GM12878 (cell line): ENCODE data around the gene SHB. TPM values are rescaled to one million over a fixed set of nuclear protein-coding genes. Genes with fewer than 3 reads are reported as not detected.

Source experiments
- ATAC-seq: fragments of 200-7000 bp; cut with Tn5 transposase; 3 replicates; pipeline ENCODE4 v1.9.1; 2020; ENCODE audit warnings: mild to moderate bottlenecking, moderate library complexity
- BruUV-seq: library from RNA; stranded (reverse); fragments of 400-500 nt; replicated peaks from 2 replicates; lab custom pipeline; 2021; lab: Mats Ljungman, UMichigan
- CTCF ChIA-PET: fragments of 300-600 bp; sonication (Branson Sonifier 250); formaldehyde crosslinking; extraction: SDS; loops from one replicate; lab custom pipeline; 2021; ENCODE audit warnings: inconsistent platforms; lab: Yijun Ruan, JAX
- POLR2A ChIA-PET: fragments of 350-600 bp; formaldehyde crosslinking; extraction: SDS; loops from one replicate; lab custom pipeline; 2021; ENCODE audit warnings: inconsistent platforms; lab: Charles Lee
- RAD21 ChIA-PET: fragments of 300-600 bp; sonication (Branson Sonifier 250); formaldehyde crosslinking; loops from one replicate; lab custom pipeline; 2023; ENCODE audit warnings: antibody characterized with exemption; ENCODE audit not compliant: unreplicated experiment; lab: Charles Lee
- SMC1A ChIA-PET: fragments of 300-600 bp; sonication (Branson Sonifier 250); formaldehyde crosslinking; loops from one replicate; lab custom pipeline; 2023; ENCODE audit not compliant: unreplicated experiment, uncharacterized antibody; lab: Charles Lee
- DNase-seq: peaks from one replicate; pipeline ENCODE4 v3.0.0-alpha.2; 2011; ENCODE audit warnings: low read depth, low spot score
- FAIRE-seq: peaks from 3 replicates; lab custom pipeline; 2011; peaks lifted over from hg19 to GRCh38; lab: Jason Lieb, UNC
- H2AFZ ChIP-seq: 2 replicates; pipeline ENCODE4 v1.6.0; 2011; ENCODE audit warnings: low read depth, low read length, control low read depth; ENCODE audit not compliant: control insufficient read depth
- H3K27ac ChIP-seq: 2 replicates; pipeline ENCODE4 v1.5.1; 2011; ENCODE audit warnings: control low read depth; ENCODE audit not compliant: control insufficient read depth, insufficient read depth
- H3K27me3 ChIP-seq, 2 experiments: replicated peaks in 1 of 2; 2 replicates each; pipeline versions ENCODE4 v1.6.0 to v1.6.1; 2011; ENCODE audit warnings: low read length in 1 of 2; ENCODE audit not compliant: control insufficient read depth in 2 of 2, insufficient read depth in 2 of 2
- H3K36me3 ChIP-seq, 2 experiments: 2 replicates each; pipeline ENCODE4 v1.5.1; 2011; ENCODE audit warnings: low read length in 1 of 2; ENCODE audit not compliant: control insufficient read depth in 2 of 2, insufficient read depth in 2 of 2
- H3K4me1 ChIP-seq: 2 replicates; pipeline ENCODE4 v1.6.1; 2011; ENCODE audit warnings: mild to moderate bottlenecking, low read length, moderate library complexity, mixed read lengths; ENCODE audit not compliant: control insufficient read depth, insufficient read depth
- H3K4me2 ChIP-seq: 2 replicates; pipeline ENCODE4 v1.6.0; 2011; ENCODE audit warnings: control low read depth; ENCODE audit not compliant: control insufficient read depth, insufficient read depth
- H3K4me3 ChIP-seq: fragments of 200-600 bp; sonication (generic); 2 replicates; pipeline ENCODE4 v1.5.1; 2016
- H3K79me2 ChIP-seq: 2 replicates; pipeline ENCODE4 v1.6.0; 2011; ENCODE audit warnings: low read length; ENCODE audit not compliant: control insufficient read depth, insufficient read depth
- H3K9ac ChIP-seq: 2 replicates; pipeline ENCODE4 v1.8.0; 2011; ENCODE audit warnings: low read length, control low read depth, mixed read lengths; ENCODE audit not compliant: control insufficient read depth, insufficient read depth
- H3K9me3 ChIP-seq: replicated peaks from 3 replicates; pipeline ENCODE4 v1.5.1; 2011; ENCODE audit warnings: mild to moderate bottlenecking, low read length; ENCODE audit not compliant: control insufficient read depth, insufficient read depth
- H4K20me1 ChIP-seq: 2 replicates; pipeline ENCODE4 v1.6.0; 2011; ENCODE audit not compliant: control insufficient read depth, insufficient read depth
- BHLHE40 ChIP-seq, 2 experiments: fragments of 450-650 bp in 1 of 2; IDR thresholded peaks; 2 replicates each; pipeline ENCODE4 v1.6.1; 2011 to 2017; ENCODE audit warnings: low read depth in 2 of 2, borderline replicate concordance in 1 of 2, improper control_type of control experiment in 1 of 2, low read length in 1 of 2, mild to moderate bottlenecking in 1 of 2
- HDAC2 ChIP-seq: fragments of 200-600 bp; sonication (generic); IDR thresholded peaks from 2 replicates; pipeline ENCODE4 v1.6.1; 2017
- IKZF1 ChIP-seq: fragments of 450-650 bp; conservative IDR thresholded peaks from 2 replicates; pipeline ENCODE4 v1.6.1; 2017; ENCODE audit warnings: antibody characterized with exemption, mild to moderate bottlenecking
- MXI1 ChIP-seq: fragments of 150-350 bp; IDR thresholded peaks from 2 replicates; pipeline ENCODE4 v1.6.1; 2011; ENCODE audit warnings: low read depth, mild to moderate bottlenecking, inconsistent platforms, low read length, improper control_type of control experiment
- RCOR1 ChIP-seq: conservative IDR thresholded peaks from 2 replicates; pipeline ENCODE4 v1.6.1; 2012; ENCODE audit warnings: low read depth, low read length, improper control_type of control experiment
- RELA ChIP-seq: fragments of 450-650 bp; IDR thresholded peaks from 2 replicates; pipeline ENCODE4 v1.8.0; 2014; ENCODE audit warnings: borderline replicate concordance; ENCODE audit not compliant: partially characterized antibody
- RUNX3 ChIP-seq: IDR thresholded peaks from 2 replicates; pipeline ENCODE4 v1.6.1; 2012; ENCODE audit warnings: low read length, inconsistent platforms
- SIN3A ChIP-seq: IDR thresholded peaks from 2 replicates; pipeline ENCODE4 v1.6.1; 2012; ENCODE audit warnings: low read depth, low read length, improper control_type of control experiment
- TARDBP ChIP-seq: IDR thresholded peaks from 2 replicates; pipeline ENCODE4 v1.6.1; 2016; ENCODE audit warnings: borderline replicate concordance
- ZNF592 ChIP-seq: fragments of 450-650 bp; IDR thresholded peaks from 2 replicates; pipeline ENCODE4 v1.6.1; 2017; ENCODE audit warnings: mild to moderate bottlenecking, moderate library complexity
- WGBS: methylation state at CpG from one replicate; pipeline ENCODE4 v1.1.6; 2016; ENCODE audit warnings: low lambda C conversion rate; ENCODE audit not compliant: insufficient replicate concordance, insufficient coverage; ENCODE audit errors: missing lambda C conversion rate; 5-methylcytosine and 5-hydroxymethylcytosine counted together
- in situ Hi-C: fragments of 300-500 bp; cut with MboI; formaldehyde crosslinking; loops from 9 replicates; pipeline ENCODE4 v1.14.3; 2018; ENCODE audit warnings: mixed read lengths
- intact Hi-C: fragments of 100-400 bp; cut with micrococcal nuclease; formaldehyde crosslinking; loops from one replicate; pipeline ENCODE4 v1.14.2; 2022; ENCODE audit not compliant: unreplicated experiment
- polyA plus RNA-seq, 11 experiments: library from polyadenylated mRNA; depleted of rRNA in 4 of 11; unstranded in 6 of 11; stranded (reverse) in 5 of 11; fragments of >200 nt; fragmentation: Nextera tagmentation in 4 of 11; fragmentation: Illumina TruSeq in 1 of 11; extraction: Ambion mirVana in 4 of 11; extraction: Trizol in 1 of 11; gene quantifications; 1 replicate in 1 of 11; 2 replicates in 10 of 11; pipeline versions ENCODE4 v1.2.1 to v1.2.3, GENCODE V29; 2011 to 2016; ENCODE audit warnings: inconsistent platforms in 2 of 11, missing spikeins in 2 of 11, low read depth in 1 of 11
- total RNA-seq, 4 experiments: library from RNA; depleted of rRNA in 3 of 4; stranded (reverse); fragments of >200 nt in 3 of 4; fragmentation: Illumina TruSeq in 1 of 4; extraction: Trizol in 1 of 4; gene quantifications; 2 replicates each; pipeline versions ENCODE4 v1.2.1 to v1.2.3, GENCODE V29; 2013 to 2021

The SHB gene
- total and polyA plus RNA-seq, 10 of the 15 experiments (the other 5 are each of a cell fraction or from before 2014, with no cell fraction given), result 0.29 to 6.2 (median 1.3) TPM

GRCh38 chr9:38038307-38039089 lies 30.5 kb downstream of the SHB start:
- no peak overlapping the region for H3K4me2 ChIP-seq
- H2AFZ ChIP-seq, result no peak overlapping the region
- H4K20me1 ChIP-seq, result no peaks in the 10 kb centered on the region; the same call in 1 of the 2 replicates
- H3K79me2 ChIP-seq, result no peaks in the 10 kb centered on the region
- H3K27ac ChIP-seq, result no peak overlapping the region
- no peak for TF ChIP-seq SIN3A
- TF ChIP-seq BHLHE40 (IDR thresholded peaks at IDR 0.05; ENCODE audit: borderline replicate concordance in 1 of 2, low read depth in 2 of 2, low read length in 1 of 2), result peak in 1 of 2 experiments; percentile 32; a peak in 1 of 4 replicates
- peak; percentile 74 for TF ChIP-seq RUNX3
- no peak for TF ChIP-seq TARDBP
- SMC1A ChIA-PET, result no interaction called here
- BruUV-seq, result no TSS peak
- in situ Hi-C loops, result no loop called here
- ATAC-seq (peak; percentile 53), FAIRE-seq (no peak), DNase-seq (no peak)
- peaks cover 5% of the 10 kb centered on the region for H3K4me1 ChIP-seq
- H3K27me3 ChIP-seq, result no peaks in the 10 kb centered on the region
- intact Hi-C loops, result no loop called here
- no peak overlapping the region for H3K9ac ChIP-seq
- POLR2A ChIA-PET, result interaction anchor here (0.7 kb wide), 1 partner anchor 10 kb away, joined by 3 read pairs; no protein-coding TSS in a partner anchor
- no peak overlapping the region for H3K4me3 ChIP-seq
- CTCF ChIA-PET, result no interaction called here
- H3K9me3 ChIP-seq, result no peaks in the 10 kb centered on the region
- WGBS, result 64% methylated on average over 13 of the region's 15 CpGs
- H3K36me3 ChIP-seq, result no peaks in the 10 kb centered on the region
- RAD21 ChIA-PET, result no interaction called here

GRCh38 chr9:38037981-38038306 lies 31.1 kb downstream of the SHB start:
- no peak overlapping the region for H3K27ac ChIP-seq
- no peaks in the 10 kb centered on the region for H3K9me3 ChIP-seq
- H3K9ac ChIP-seq, result no peak overlapping the region
- no peak for DNase-seq
- WGBS, result 37% methylated on average over 5 of the region's 5 CpGs
- ChIA-PET POLR2A (interaction anchor here (0.7 kb wide), 1 partner anchor 9 kb away, joined by 3 read pairs; no protein-coding TSS in a partner anchor), SMC1A (no interaction called here), CTCF (no interaction called here), RAD21 (no interaction called here)
- H3K36me3 ChIP-seq, result no peaks in the 10 kb centered on the region
- no peak overlapping the region for H3K4me3 ChIP-seq
- peaks cover 5% of the 10 kb centered on the region for H3K4me1 ChIP-seq
- no peak overlapping the region for H2AFZ ChIP-seq
- intact Hi-C loops (no loop called here), in situ Hi-C loops (no loop called here)
- no TSS peak for BruUV-seq
- H3K4me2 ChIP-seq, result no peak overlapping the region
- FAIRE-seq, result no peak
- no peak for ATAC-seq
- H3K79me2 ChIP-seq, result no peaks in the 10 kb centered on the region
- H3K27me3 ChIP-seq, result no peaks in the 10 kb centered on the region
- H4K20me1 ChIP-seq, result no peaks in the 10 kb centered on the region; the same call in 1 of the 2 replicates
- no peak for TF ChIP-seq RCOR1
- no peak for TF ChIP-seq TARDBP
- no peak for TF ChIP-seq MXI1
- TF ChIP-seq ZNF592, result no peak
- no peak for TF ChIP-seq IKZF1
- TF ChIP-seq RELA, result no peak
- TF ChIP-seq HDAC2, result no peak
